ENCODE data around the gene PTPN1.
"Not testable (repeated sequence)": the region's sequence is repeated elsewhere in the genome, so short reads cannot be mapped to it uniquely, and the experiment has no call there.

The PTPN1 gene

DNA sequence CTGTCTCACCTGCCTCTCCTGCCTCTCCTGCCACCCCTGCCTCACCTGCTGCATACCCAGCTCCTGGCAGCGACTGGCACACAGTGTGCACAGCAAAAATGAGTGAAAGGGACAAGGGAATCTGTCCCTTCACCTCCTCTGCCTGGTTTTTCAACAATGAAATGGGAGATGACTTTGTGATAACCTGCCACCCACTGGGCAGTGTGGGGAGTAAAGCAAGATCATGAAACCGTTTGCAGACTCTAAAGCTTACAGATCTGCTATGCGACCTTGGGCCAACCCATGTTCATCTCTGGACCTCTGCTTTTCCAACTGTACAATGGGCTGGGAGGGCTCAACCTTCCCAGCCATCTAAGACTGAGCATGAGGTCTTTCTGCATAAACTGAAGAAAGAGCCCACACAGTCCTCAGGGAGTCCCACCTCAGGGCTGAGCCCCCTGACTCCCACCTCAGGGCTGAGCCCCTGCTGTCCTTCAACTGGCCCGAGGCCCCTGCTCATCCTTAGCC, 100.1 kb downstream of the PTPN1 start:
- DNase-seq (ENCODE audit: low spot score), result no peak

GRCh38 chr20:50611128-50611810, 101.1 kb downstream of the PTPN1 start:
- no peak for DNase-seq (ENCODE audit: low spot score)

DNA sequence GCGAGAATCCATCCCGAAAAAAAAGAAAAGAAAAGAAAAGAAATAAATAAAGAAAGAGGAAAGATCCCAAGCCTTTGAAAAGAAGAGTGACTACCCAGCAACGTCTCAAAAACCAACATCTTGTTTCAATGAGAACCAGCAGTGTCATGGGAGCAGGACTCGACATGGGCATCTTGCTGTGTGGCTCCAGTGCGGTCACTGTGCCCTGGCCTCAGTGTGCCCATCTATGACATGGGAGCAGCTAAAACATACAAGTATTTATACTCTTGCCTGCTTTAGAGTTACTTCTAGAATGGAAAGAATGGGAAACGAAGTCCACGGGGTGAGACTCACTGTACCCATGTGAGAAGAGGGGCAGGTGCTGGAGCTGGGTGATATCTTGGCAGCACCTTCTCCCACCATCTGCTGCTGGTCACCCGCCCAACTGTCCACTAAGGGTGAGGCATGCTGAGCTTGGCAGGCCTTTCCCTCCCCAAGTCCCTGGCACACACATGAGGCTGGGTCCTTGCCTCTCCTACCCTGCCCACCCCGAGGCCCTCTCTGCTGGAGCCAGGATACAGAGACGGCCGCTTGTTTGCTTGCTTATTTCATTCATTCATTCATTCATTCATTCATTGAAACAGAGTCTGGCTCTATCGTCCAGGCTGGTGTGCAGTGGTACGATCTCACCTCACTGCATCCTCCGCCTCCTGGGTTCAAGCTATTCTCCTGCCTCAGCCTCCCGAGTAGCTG, 103.4 kb downstream of the PTPN1 start:
- no peak for DNase-seq (ENCODE audit: low spot score)

DNA sequence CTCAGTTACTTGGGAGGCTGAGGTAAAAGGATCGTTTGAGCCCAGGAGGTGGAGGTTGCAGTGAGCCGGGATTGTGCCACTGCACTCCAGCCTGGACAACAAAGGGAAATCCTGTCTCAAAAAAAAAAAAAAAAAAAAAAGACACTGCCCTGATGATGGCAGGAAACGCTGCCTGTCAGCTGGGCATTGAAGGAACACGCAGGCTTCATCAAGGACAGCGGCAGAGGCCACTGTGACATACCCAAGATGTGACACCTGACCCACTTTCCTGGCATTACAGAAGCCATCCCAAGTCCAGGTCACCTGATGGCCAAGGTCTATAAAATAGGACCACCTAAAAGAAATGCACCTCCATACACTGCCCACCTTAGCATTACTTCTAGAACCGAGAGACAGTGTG, 105.2 kb downstream of the PTPN1 start:
- no peak for DNase-seq (ENCODE audit: low spot score)

- DNase-seq (ENCODE audit: low spot score), result no peak
These were observed 106.8 kb downstream of the PTPN1 start for GRCh38 chr20:50617022-50617421.

GRCh38 chr20:50618537-50618936, 108.4 kb downstream of the PTPN1 start:
- DNase-seq (ENCODE audit: low spot score), result no peak

DNA sequence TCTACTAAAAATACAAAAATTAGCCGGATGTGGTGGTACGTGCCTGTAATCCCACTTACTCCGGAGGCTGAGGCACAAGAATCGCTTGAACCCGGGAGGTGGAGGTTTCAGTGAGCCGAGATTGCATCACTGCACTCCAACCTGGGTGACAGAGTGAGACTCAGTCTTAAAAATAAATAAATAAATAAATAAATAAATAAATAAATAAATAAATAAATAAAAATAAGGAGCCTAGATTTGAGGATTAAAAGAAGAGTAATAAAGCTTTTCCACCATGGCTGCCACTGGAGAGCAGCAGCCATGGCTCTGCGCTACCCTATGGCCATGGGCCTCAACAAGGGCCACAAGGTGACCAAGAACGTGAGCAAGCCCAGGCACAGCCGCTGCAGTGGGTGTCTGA, 110.3 kb downstream of the PTPN1 start:
- not testable (repeated sequence) for DNase-seq (ENCODE audit: low spot score)

- DNase-seq (ENCODE audit: low spot score), result no peak
These were observed 111.0 kb downstream of the PTPN1 start for GRCh38 chr20:50621068-50621665.

- DNase-seq (ENCODE audit: low spot score), result no peak
These were observed 114.3 kb downstream of the PTPN1 start for GRCh38 chr20:50624351-50625016.

- DNase-seq (ENCODE audit: low spot score), result peak; percentile 57
These were observed 115.9 kb downstream of the PTPN1 start for GRCh38 chr20:50625986-50626677.

DNA sequence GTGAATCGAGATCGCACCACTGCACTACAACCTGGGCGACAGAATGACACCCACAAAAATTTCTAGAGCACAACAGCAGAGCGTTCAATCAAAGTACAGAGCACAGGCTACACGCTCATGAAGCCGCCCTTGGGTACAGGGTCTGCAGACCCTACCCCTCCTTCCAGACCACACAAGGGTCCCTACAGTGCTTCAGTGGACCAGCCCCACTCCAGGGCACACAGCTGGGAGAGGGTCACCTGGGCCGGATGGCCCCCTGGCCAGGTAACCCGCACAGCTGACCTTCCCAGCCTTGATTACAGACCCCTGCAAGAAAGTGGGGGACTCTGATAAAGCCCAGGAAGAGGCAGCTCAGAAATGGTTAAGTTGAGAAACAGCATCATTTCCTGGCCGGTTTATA, 117.6 kb downstream of the PTPN1 start:
- no peak for DNase-seq (ENCODE audit: low spot score)

GRCh38 chr20:50628332-50628731, 118.1 kb downstream of the PTPN1 start:
- DNase-seq (ENCODE audit: low spot score), result no peak

GRCh38 chr20:50628853-50629669, 118.9 kb downstream of the PTPN1 start:
- no peak for DNase-seq (ENCODE audit: low spot score)

GRCh38 chr20:50629670-50630045, 119.5 kb downstream of the PTPN1 start:
- DNase-seq (ENCODE audit: low spot score), result no peak

DNA sequence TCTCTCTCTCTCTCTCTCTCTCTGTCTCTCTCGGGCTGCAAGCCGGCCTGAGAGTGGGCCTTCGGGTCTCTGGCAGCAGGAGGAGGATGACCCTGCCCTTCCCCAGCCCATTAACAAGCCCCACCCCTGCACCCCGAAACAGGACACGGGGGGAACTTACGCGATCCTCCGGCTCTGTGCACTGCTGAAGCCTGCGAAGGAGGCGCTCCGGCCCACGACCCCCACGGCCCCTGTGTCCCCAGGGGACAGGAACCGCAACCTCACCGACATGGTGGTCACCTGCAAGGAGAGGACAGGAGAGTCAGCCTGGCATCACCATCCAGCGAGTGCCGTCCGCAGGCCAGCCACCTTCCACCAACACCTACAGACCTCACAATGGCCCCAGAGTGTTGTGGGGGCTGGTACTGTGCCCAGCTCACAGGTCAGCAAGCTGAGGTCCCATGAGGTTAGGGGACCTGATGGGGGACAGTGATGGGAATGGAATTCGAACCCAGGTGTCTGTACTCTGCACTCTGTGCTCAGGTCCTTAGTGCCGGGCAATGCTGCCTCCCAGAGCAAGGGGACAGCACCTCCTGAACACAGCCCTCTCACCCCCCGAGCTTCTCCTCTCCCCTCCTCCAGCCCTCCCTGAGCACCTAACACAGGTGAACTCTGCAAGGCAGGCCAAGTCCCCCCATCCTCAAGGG, 120.5 kb downstream of the PTPN1 start:
- DNase-seq (ENCODE audit: low spot score), result no peak

DNA sequence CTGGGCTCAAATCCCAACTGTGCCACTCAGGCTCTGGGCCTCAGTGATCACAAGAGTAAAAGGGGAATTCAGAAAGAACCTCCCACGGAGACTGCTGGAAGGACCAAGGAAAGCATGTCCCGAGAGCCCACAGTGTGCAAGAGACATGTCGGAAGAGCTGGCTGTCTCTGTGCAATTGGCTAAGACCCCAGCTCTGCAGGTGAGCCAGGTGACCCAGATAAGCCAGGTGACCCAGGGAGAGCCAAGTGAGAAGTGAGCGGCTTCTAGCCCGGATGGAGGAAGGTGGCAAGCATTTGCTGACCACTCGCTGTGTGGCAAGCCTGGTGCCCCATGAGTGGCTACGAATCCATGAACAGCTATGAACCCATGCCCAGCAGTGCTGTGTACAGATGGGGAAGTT, 122.1 kb downstream of the PTPN1 start:
- no peak for DNase-seq (ENCODE audit: low spot score)

DNA sequence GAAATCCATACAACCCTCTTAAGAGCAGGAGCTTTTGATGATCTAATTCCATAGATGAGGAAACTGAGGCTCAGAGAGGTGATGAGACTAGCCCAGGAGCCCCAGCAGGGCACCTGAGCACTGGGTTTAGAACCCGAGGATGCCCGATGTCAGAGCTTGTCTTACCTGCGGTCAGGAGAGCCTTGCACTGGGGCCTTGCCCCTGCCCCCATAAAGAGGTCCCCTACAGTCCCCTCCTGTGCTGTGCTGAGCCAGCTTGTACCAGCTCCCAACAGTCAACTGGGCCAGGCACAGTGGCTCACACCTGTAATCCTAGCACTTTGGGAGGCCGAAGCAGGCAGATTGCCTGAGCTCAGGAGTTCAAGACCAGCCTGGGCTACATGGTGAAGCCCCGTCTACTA, 122.5 kb downstream of the PTPN1 start:
- no peak for DNase-seq (ENCODE audit: low spot score)

DNA sequence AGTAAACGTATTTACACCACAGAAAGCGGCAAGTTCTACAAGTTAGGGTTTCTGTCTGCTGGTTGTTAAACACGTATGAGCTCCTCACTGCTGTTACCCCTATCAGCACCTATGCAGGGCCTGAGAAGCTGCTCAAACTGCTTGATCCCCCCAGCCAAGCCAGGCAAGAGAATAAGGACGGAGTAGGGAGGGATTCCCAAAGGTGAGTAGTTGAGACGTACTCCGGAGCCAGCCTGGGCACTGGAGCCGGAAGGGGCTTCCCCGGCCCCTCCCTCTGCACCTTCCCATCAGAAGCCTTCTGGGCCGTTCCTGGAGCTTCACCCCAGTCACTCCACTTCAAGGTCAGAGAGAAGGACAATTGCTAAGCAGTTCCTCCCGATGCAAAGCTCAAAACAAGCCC, 123.2 kb downstream of the PTPN1 start:
- DNase-seq (ENCODE audit: low spot score), result no peak

DNA sequence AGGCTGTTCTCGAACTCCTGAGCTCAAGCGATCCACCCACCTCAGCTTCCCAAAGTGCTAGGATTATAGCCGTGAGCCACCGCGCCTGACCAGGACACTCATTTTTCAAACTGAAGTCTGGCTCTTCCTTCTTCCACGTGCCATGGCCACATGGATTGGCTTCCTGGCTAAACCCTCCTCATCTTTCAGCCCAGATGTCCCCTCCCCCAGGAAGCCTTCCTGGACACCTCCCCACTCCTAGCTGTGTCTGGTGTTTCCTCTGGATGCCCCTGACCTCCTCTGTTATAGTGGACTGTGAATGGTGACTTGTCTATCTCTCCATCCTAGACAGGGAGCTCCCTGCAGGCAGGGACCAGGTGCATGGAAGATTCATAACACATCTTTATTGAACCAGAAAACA, 124.0 kb downstream of the PTPN1 start:
- DNase-seq (ENCODE audit: low spot score), result no peak
